Left ventricle myocardium inferior (tissue), 1 donor: ENCODE data around the gene CNTNAP2. TPM values are rescaled to one million over a fixed set of nuclear protein-coding genes. Genes with fewer than 3 reads are reported as not detected.

Experiments used
- DNase-seq: peaks from one replicate; pipeline ENCODE4 v3.0.0-alpha.2; 2020
- H3K27ac ChIP-seq: fragments of 200-600 bp; replicated peaks from 2 replicates; pipeline ENCODE4 v1.8.0; 2021
- H3K27me3 ChIP-seq: fragments of 200-600 bp; 2 replicates; pipeline ENCODE4 v1.8.0; 2021; ENCODE audit warnings: low read depth
- H3K36me3 ChIP-seq: fragments of 200-600 bp; 2 replicates; pipeline ENCODE4 v1.8.0; 2021
- H3K4me1 ChIP-seq: fragments of 200-600 bp; 2 replicates; pipeline ENCODE4 v1.8.0; 2021
- H3K4me3 ChIP-seq: fragments of 200-600 bp; 2 replicates; pipeline ENCODE4 v1.8.0; 2021; ENCODE audit warnings: mild to moderate bottlenecking, moderate library complexity
- H3K9me3 ChIP-seq: fragments of 200-600 bp; replicated peaks from 2 replicates; pipeline ENCODE4 v1.8.0; 2021
- intact Hi-C: fragments of 100-400 bp; cut with micrococcal nuclease; formaldehyde crosslinking; loops from one replicate; pipeline ENCODE4 v1.11.0; 2022
- total RNA-seq: library from RNA; stranded (reverse); fragmentation: NEBNext Ultra II Directional; extraction: Animal tissue kit (Norgen Biotek cat#: 25700); gene quantifications from one replicate; pipeline ENCODE4 v1.2.1, GENCODE V29; 2021
- TF ChIP-seq, protein P1 (sequence below): fragments of 200-600 bp; IDR thresholded peaks from 2 replicates; pipeline ENCODE4 v1.8.0; 2021; ENCODE audit warnings: antibody characterized with exemption, mild to moderate bottlenecking, borderline replicate concordance
- donor health status: DM: no; HTN: yes; CAD: no; lungs with severe emphysema.

The CNTNAP2 gene
- total RNA-seq, 1 donor from 2014 or later = 0.99 TPM

- intact Hi-C loops = no loop called here
- Histone ChIP-seq H3K36me3 (no peaks in the 10 kb centered on the region), H3K27me3 (no peaks in the 10 kb centered on the region), H3K9me3 (no peaks in the 10 kb centered on the region), H3K4me1 (no peaks in the 10 kb centered on the region), H3K27ac (no peak overlapping the region), H3K4me3 (no peak overlapping the region)
- TF ChIP-seq, protein P1, sequence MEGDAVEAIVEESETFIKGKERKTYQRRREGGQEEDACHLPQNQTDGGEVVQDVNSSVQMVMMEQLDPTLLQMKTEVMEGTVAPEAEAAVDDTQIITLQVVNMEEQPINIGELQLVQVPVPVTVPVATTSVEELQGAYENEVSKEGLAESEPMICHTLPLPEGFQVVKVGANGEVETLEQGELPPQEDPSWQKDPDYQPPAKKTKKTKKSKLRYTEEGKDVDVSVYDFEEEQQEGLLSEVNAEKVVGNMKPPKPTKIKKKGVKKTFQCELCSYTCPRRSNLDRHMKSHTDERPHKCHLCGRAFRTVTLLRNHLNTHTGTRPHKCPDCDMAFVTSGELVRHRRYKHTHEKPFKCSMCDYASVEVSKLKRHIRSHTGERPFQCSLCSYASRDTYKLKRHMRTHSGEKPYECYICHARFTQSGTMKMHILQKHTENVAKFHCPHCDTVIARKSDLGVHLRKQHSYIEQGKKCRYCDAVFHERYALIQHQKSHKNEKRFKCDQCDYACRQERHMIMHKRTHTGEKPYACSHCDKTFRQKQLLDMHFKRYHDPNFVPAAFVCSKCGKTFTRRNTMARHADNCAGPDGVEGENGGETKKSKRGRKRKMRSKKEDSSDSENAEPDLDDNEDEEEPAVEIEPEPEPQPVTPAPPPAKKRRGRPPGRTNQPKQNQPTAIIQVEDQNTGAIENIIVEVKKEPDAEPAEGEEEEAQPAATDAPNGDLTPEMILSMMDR = no peak
- DNase-seq = no peak
These were observed 250.3 kb downstream of the CNTNAP2 start for GRCh38 chr7:146366938-146367337.

DNA sequence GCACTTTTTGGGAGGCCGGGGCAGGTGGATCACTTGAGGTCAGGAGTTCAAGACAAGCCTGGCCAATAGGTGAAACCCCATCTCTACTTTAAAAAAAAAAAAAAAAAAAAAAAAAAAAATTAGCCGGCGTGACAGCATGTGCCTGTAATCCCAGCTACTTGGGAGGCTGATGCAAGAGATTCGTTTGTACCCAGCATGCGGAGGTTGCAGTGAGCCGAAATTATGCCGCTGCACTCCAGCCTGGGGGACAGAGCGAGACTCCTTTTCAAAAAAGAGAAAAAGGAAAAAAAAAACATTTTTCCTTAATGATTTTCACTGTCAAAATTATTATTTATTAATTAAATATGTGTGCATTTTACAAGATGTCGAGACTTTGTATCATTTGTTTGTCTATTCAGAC lies 253.6 kb downstream of the CNTNAP2 start:
- H3K36me3 ChIP-seq = no peaks in the 10 kb centered on the region
- TF ChIP-seq, protein P1 = no peak
- DNase-seq = no peak
- no peak overlapping the region for H3K27ac ChIP-seq
- H3K4me1 ChIP-seq = no peaks in the 10 kb centered on the region
- no peaks in the 10 kb centered on the region for H3K27me3 ChIP-seq
- no peaks in the 10 kb centered on the region for H3K9me3 ChIP-seq
- H3K4me3 ChIP-seq = no peak overlapping the region
- intact Hi-C loops = no loop called here

- Histone ChIP-seq H3K27ac (no peak overlapping the region), H3K4me1 (no peaks in the 10 kb centered on the region), H3K9me3 (peaks cover 9% of the 10 kb centered on the region), H3K36me3 (no peaks in the 10 kb centered on the region), H3K4me3 (no peak overlapping the region), H3K27me3 (no peaks in the 10 kb centered on the region)
- TF ChIP-seq, protein P1 = no peak
- intact Hi-C loops = no loop called here
- DNase-seq = no peak
These were observed 258.6 kb downstream of the CNTNAP2 start for GRCh38 chr7:146375170-146375569.

GRCh38 chr7:146378196-146378595 lies 261.6 kb downstream of the CNTNAP2 start:
- no peaks in the 10 kb centered on the region for H3K36me3 ChIP-seq

GRCh38 chr7:146387140-146387539 lies 270.5 kb downstream of the CNTNAP2 start:
- TF ChIP-seq, protein P1 = no peak
- Histone ChIP-seq H3K9me3 (no peaks in the 10 kb centered on the region), H3K36me3 (no peaks in the 10 kb centered on the region), H3K27ac (no peak overlapping the region), H3K4me1 (no peaks in the 10 kb centered on the region), H3K4me3 (no peak overlapping the region), H3K27me3 (no peaks in the 10 kb centered on the region)
- intact Hi-C loops = no loop called here
- no peak for DNase-seq

More at GRCh38 chr7:146378196-146378595, 261.6 kb downstream of the CNTNAP2 start:
- H3K9me3 ChIP-seq = peaks cover 9% of the 10 kb centered on the region
- intact Hi-C loops = no loop called here
- H3K27ac ChIP-seq = no peak overlapping the region
- DNase-seq = no peak
- no peaks in the 10 kb centered on the region for H3K4me1 ChIP-seq
- H3K4me3 ChIP-seq = no peak overlapping the region
- TF ChIP-seq, protein P1 = no peak
- no peaks in the 10 kb centered on the region for H3K27me3 ChIP-seq

DNA sequence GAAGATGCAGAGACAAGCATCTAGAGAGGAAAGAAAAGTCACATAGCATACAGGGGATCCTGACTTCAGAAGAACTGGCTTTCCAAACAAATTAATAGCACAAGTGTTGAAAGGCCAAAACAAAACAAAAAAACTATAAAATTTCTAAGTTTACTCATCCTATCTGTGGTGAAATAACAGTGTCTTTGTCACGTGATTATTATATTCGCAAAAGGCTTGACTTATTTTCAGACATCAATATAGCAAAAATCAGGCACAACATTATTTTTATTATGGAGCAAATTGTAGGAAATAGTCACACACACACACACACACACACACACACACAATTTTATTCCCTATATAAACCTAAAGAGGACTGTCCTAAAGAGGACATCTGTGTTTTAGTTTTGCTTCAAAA lies 272.3 kb downstream of the CNTNAP2 start:
- H3K9me3 ChIP-seq = no peaks in the 10 kb centered on the region
- no peak for DNase-seq
- intact Hi-C loops = no loop called here
- TF ChIP-seq, protein P1 = no peak
- H3K27ac ChIP-seq = no peak overlapping the region
- H3K27me3 ChIP-seq = no peaks in the 10 kb centered on the region
- no peaks in the 10 kb centered on the region for H3K4me1 ChIP-seq
- no peak overlapping the region for H3K4me3 ChIP-seq
- H3K36me3 ChIP-seq = no peaks in the 10 kb centered on the region
